ENCODE measurements around the gene LRRC57.

- TF ChIP-seq, protein P1, sequence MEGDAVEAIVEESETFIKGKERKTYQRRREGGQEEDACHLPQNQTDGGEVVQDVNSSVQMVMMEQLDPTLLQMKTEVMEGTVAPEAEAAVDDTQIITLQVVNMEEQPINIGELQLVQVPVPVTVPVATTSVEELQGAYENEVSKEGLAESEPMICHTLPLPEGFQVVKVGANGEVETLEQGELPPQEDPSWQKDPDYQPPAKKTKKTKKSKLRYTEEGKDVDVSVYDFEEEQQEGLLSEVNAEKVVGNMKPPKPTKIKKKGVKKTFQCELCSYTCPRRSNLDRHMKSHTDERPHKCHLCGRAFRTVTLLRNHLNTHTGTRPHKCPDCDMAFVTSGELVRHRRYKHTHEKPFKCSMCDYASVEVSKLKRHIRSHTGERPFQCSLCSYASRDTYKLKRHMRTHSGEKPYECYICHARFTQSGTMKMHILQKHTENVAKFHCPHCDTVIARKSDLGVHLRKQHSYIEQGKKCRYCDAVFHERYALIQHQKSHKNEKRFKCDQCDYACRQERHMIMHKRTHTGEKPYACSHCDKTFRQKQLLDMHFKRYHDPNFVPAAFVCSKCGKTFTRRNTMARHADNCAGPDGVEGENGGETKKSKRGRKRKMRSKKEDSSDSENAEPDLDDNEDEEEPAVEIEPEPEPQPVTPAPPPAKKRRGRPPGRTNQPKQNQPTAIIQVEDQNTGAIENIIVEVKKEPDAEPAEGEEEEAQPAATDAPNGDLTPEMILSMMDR (IDR thresholded peaks at IDR 0.05; ENCODE audit: low read depth, low read length) = no peak
- no peak for TF ChIP-seq POLR2A (IDR thresholded peaks at IDR 0.05; ENCODE audit: extremely low read depth, insufficient read length)
- no peak for TF ChIP-seq MAX (IDR thresholded peaks at IDR 0.05; ENCODE audit: low read depth, low read length)
Measured at GRCh38 chr15:42577514-42578031, 29.0 kb upstream of the LRRC57 start.

Data from NB4 (cell line).